GM19238 (cell line): ENCODE results near the gene MEIKIN.
"Not testable (repeated sequence)": the region's sequence is repeated elsewhere in the genome, so short reads cannot be mapped to it uniquely, and the experiment has no call there.

Experiments used
- DNase-seq: peaks from one replicate; pipeline ENCODE4 v3.0.0; 2011; ENCODE audit warnings: low spot score; ENCODE audit not compliant: insufficient read length

MEIKIN gene

GRCh38 chr5:131913603-131914002 is 31.9 kb downstream of the MEIKIN start:
- no peak for DNase-seq

- no peak for DNase-seq
Observed at GRCh38 chr5:131906668-131907067, 38.8 kb downstream of the MEIKIN start.

DNA sequence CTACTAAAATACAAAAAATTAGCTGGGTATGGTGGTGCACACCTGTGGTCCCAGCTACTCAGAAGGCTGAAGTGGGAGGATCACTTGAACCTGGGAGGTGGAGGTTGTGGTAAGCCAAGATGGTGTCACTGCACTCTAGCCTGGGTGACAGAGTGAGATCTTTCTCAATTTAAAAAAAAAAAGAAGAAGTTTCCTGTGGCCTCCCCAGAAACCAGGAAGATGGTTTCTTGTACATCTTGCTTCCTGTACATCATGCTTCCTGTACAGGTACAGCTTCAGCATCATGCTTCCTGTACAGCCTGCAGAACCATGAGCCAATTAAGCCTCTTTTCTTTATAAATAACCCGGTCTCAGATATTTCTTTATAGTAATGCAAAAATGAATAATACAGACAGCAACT is 43.2 kb downstream of the MEIKIN start:
- DNase-seq: not testable (repeated sequence)

GRCh38 chr5:131899686-131900085 is 45.8 kb downstream of the MEIKIN start:
- DNase-seq: no peak

DNA sequence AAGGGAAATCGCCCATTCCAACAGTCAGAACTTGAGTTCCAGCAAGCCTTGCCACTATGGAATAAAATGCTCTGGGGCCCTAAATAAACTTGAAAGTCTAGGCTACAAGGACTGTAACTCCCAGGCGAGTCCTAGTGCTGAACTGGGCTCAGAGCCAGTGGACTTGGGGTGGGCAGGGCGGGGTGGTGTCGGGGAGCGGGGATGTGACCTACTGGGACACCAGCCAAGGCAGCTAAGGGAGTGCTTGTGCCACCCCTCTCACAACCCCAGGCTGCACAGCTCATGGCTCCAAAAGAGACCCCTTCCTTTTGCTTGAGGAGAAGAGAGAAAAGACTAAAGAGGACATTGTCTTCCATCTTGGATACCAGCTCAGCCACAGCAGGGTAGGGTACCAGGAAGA is 61.5 kb downstream of the MEIKIN start:
- DNase-seq: no peak

DNA sequence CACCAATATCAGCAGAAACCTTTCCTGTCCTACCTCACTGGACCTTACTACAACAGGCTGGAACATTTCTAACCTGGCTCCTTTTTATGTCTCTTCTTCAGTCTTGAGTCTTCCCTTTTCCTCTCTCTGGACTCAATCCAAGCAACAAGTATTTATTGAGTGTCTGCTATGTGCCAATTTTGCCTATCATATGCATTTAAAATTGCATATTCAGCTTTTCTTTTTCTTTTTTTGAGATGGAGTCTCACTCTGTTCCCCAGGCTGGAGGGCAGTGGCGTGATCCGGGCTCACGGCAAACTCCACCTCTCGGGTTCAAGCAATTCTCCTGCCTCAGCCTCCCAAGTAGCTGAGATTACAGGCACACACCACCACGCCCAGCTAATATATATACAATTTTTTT is 65.8 kb downstream of the MEIKIN start:
- no peak for DNase-seq

GRCh38 chr5:131877873-131878272 is 67.6 kb downstream of the MEIKIN start:
- DNase-seq: no peak

- not testable (repeated sequence) for DNase-seq
Observed at GRCh38 chr5:131871251-131871650, 74.2 kb downstream of the MEIKIN start.

DNA sequence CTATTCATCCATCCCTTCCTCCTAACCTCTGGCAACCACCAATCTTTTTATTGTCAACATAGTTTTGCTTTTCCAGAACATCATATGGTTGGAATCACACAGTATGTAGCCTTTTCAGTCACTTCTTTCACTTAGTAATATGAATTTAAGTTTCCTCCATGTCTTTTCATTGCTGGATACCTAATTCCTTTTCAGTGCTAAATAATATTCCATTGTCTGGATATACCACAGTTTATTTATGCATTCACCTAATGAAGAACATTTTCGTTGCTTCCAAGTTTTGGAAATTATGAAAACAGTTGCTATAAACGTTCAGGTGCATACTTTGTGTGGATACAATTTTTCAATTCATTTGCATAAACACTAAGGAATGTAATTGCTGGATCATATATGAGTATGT is 77.9 kb downstream of the MEIKIN start:
- no peak for DNase-seq

DNA sequence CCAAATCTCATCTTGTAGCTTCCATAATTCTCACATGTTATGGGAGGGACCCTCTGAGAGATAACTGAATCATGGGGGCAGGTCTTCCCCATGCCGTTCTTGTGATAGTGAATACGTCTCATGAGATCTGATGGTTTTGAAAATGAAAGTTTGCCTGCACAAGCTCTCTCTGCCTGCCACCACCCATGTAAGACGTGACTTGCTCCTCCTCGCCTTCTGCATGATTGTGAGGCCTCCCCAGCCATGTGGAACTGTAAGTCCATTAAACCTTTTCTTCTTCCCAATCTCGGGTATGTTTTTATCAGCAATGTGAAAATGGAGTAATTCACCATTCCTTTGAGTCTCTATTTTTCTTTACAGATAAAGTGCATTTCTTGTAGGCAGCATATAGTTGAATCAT is 81.8 kb downstream of the MEIKIN start:
- DNase-seq: no peak

GRCh38 chr5:131857388-131857787 is 88.1 kb downstream of the MEIKIN start:
- DNase-seq: no peak

DNA sequence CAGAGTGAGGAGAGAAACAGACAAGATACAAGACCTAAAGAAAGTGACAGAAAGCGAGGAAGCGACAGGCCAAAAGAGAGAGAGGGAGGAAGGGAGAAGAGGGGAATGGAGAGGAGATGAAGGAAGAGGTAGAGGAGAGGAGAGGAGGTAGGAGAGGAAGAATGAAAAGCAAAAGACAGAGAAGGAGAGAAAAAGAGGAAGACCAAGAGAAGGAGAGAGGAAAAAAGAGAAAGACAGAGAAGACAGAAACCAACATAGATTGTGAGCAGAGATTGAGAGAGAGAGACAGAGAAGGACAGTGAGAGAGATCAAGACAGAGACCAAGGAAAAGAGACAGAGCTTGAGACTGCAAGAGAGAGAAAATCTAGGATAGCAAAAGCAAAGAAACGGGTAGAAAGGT is 90.0 kb downstream of the MEIKIN start:
- DNase-seq: no peak

GRCh38 chr5:131854134-131854533 is 91.3 kb downstream of the MEIKIN start:
- no peak for DNase-seq

- DNase-seq: no peak
Observed at GRCh38 chr5:131848662-131849061, 96.8 kb downstream of the MEIKIN start.

DNA sequence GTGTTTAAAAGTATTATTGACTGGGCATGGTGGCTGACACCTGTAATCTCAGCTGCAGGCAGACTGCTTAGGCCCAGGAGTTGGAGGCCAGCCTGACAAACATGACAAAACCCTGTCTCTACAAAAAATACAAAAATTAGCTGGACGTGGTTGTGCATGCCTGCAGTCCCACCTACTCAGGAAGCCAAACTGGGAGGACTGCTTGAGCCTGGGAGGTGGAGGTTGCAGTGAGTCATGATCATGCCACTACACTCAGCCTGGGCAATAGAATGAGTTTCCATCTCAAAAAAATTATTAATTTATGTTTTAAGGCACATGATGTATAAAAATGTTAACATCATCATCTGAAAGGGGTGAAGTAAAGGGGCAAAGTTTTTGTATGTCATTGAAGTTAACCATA is 98.9 kb downstream of the MEIKIN start:
- DNase-seq: no peak

DNA sequence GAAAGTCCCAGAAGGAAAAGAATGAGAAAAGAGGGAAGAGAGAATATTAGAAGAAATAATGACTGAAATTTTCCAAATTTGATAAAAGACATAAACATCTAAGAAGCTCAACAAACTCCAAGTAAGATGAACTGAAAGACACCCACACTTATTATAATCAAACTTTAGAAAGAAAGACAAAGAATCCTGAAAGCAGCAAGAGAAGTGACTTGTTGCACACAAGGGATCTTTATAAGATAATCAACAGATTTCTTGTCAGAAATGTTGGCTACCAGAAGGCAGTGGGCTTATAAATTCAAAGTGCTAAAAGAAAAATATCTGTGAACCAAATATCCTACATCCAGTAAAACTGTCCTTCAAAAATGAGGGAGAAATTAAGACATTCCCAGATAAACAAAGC is 99.6 kb downstream of the MEIKIN start:
- DNase-seq: no peak

DNA sequence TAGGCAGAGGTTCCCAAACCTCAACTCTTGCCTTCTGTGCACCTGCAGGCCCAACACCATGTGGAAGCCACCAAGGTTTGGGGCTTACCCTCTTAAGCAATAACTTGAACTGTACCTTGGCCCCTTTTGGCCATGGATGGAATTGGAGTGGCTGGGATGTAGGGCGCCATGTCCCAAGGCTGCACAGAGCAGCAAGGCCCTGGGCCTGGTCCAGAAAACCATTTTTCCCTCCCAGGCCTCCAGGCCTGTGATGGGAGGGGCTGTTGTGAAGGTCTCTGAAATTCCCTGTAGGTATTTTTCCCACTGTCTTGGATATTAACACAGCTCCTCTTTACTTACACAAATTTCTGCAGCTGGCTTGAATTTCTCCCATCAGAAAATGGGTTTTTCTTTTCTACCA is 102.5 kb downstream of the MEIKIN start:
- not testable (repeated sequence) for DNase-seq

DNA sequence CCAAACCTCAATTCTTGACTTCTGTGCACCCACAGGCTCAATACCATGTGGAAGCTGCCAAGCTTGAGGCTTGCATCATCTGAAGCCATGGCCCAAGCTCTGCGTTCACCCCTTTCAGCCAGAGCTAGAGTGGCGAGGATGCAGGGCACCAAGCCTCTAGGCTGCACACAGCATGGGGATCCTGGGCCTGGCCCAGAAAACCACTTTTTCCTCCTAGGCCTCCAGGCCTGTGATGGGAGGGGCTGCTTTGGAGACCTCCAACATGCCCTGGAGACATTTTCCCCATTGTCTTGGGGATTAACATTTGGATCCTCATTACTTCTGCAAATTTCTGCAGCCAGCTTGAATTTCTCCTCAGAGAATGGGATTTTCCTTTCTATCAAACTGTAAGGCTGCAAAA is 112.8 kb downstream of the MEIKIN start:
- DNase-seq: not testable (repeated sequence)

- DNase-seq: no peak
Observed at GRCh38 chr5:131825404-131826013, 120.0 kb downstream of the MEIKIN start.

DNA sequence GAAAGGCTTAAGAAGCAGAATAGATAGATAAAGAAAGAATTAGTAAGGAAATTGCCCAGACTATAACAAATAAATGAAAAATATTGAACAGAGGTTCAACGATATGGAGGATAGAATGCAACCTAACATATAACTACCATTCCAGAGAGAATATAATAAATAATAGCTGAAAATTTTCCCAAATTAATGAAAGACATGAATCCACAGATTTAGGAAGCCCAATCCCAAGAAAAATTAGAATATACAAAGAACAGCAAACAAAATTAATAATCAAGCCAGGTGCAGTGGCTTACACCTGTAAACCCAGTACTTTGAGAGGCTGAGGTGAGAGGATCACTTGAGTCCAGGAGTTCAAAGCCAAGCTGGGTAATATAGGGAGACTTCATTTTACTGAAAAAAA is 120.8 kb downstream of the MEIKIN start:
- DNase-seq: no peak

DNA sequence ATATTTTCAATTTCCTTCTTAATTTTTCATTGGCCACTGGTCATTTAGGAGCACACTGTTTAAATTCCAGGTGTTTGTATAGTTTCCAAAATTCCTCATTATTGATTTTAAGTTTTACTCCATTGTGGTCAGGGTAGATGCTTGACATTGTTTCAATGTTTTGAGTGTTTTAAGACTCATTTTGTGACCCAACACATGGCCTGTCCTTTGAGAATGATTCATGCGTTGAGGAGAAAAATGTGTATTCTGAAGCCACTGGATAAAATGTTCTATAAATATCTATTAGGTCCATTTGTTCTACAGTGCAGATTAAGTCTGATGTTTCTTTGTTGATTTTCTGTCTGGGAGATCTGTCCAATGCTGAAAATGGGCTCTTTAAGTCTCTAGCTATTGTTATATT is 124.2 kb downstream of the MEIKIN start:
- DNase-seq: no peak

GRCh38 chr5:131818001-131818724 is 127.3 kb downstream of the MEIKIN start:
- DNase-seq: no peak

DNA sequence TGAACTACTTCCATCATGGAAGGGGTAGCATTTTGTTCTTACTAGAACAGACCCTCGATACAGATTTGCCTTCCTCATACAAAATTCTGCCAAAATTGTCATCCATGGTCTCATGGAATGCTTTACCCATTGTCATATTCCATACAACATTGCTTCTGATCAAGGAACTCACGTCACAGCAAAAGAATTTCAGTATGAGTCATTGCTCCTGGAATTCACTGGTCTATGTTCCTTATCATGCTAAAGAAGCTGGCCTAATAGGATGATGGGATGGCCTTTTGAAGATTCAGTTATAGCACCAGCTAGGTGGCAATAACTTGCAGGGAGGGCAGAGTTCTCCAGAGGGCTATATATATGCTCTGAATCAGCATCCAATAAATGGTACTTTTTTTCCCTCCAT is 130.5 kb downstream of the MEIKIN start:
- DNase-seq: no peak
